Testis (tissue), 5 donors: ENCODE results near the gene CD44. TPM values are rescaled to one million over a fixed set of nuclear protein-coding genes. Genes with fewer than 3 reads are reported as not detected.
"Not testable (repeated sequence)": the region's sequence is repeated elsewhere in the genome, so short reads cannot be mapped to it uniquely, and the experiment has no call there.

Experiments used
- DNase-seq: peaks from one replicate; pipeline ENCODE4 v3.0.0-alpha.2; 2019
- H3K27ac ChIP-seq, 2 donors: fragments of 200-600 bp; sonication (generic); one replicate each; pipeline ENCODE4 v1.5.1; 2019
- H3K27me3 ChIP-seq: fragments of 200-600 bp; sonication (generic); one replicate; pipeline ENCODE4 v1.5.1; 2019
- H3K36me3 ChIP-seq: fragments of 200-600 bp; sonication (generic); one replicate; pipeline ENCODE4 v1.5.1; 2017; ENCODE audit warnings: low read depth; ENCODE audit errors: missing control alignments
- H3K4me1 ChIP-seq: fragments of 200-600 bp; sonication (generic); one replicate; pipeline ENCODE4 v1.5.1; 2019
- H3K4me3 ChIP-seq, 2 donors: fragments of 200-600 bp; sonication (generic); one replicate each; pipeline ENCODE4 v1.5.1; 2017 to 2019
- H3K9me3 ChIP-seq: fragments of 200-600 bp; sonication (generic); one replicate; pipeline ENCODE4 v1.5.1; 2017
- POLR2A ChIP-seq: fragments of 450-650 bp; IDR thresholded peaks from one replicate; pipeline ENCODE4 v1.6.1; 2017; ENCODE audit warnings: antibody characterized with exemption, mild to moderate bottlenecking, moderate library complexity
- WGBS, 2 donors: methylation state at CpG; one replicate each; pipeline ENCODE4 v1.1.5; 2018; 5-methylcytosine and 5-hydroxymethylcytosine counted together
- intact Hi-C: fragments of 100-400 bp; cut with DNase I; formaldehyde crosslinking; loops from one replicate; pipeline ENCODE4 v1.15.1; 2023; ENCODE audit warnings: low total_unique reads
- long read RNA-seq, 2 donors: transcript quantifications; one replicate each; lab custom pipeline, GENCODE V29; 2026
- polyA plus RNA-seq: library from polyadenylated mRNA; stranded (reverse); fragments of 350-450 nt; fragmentation: Illumina TruSeq; extraction: RNeasy Lipid Tissue Mini Kit (QIAGEN cat#74804); gene quantifications from one replicate; pipeline ENCODE4 v1.2.3, GENCODE V29; 2014; ENCODE audit warnings: low read depth, low replicate concordance; ENCODE audit not compliant: insufficient read depth
- total RNA-seq, 2 donors: library from RNA; depleted of rRNA; stranded (reverse); fragments of >200 nt; gene quantifications; one replicate each; pipeline ENCODE4 v1.2.3, GENCODE V29; 2016
- TF ChIP-seq, protein P1 (sequence below), 3 experiments: fragments of 450-650 bp in 2 of 3; fragments of 200-600 bp in 1 of 3; sonication (generic) in 1 of 3; IDR thresholded peaks; one replicate each; pipeline ENCODE4 v1.5.1; 2016 to 2019; ENCODE audit warnings: antibody characterized with exemption in 3 of 3, mild to moderate bottlenecking in 2 of 3, moderate library complexity in 1 of 3

The CD44 gene
- total RNA-seq (10 to 100 TPM in 1 of 2 donors, 1 to 10 TPM in 1; 4.0 to 13.4 TPM), polyA plus RNA-seq (44.5 TPM)
- long read RNA-seq, donor 1, full-length matches to known transcripts, result 4 of 4 reads
- long read RNA-seq, donor 1, partial matches to known transcripts, result 0 of 4 reads
- long read RNA-seq, donor 1, other reads (novel, unspliced or antisense), result 0 of 4 reads
- long read RNA-seq, donor 2, full-length matches to known transcripts, result 3 of 3 reads
- long read RNA-seq, donor 2, partial matches to known transcripts, result 0 of 3 reads
- long read RNA-seq, donor 2, other reads (novel, unspliced or antisense), result 0 of 3 reads

DNA sequence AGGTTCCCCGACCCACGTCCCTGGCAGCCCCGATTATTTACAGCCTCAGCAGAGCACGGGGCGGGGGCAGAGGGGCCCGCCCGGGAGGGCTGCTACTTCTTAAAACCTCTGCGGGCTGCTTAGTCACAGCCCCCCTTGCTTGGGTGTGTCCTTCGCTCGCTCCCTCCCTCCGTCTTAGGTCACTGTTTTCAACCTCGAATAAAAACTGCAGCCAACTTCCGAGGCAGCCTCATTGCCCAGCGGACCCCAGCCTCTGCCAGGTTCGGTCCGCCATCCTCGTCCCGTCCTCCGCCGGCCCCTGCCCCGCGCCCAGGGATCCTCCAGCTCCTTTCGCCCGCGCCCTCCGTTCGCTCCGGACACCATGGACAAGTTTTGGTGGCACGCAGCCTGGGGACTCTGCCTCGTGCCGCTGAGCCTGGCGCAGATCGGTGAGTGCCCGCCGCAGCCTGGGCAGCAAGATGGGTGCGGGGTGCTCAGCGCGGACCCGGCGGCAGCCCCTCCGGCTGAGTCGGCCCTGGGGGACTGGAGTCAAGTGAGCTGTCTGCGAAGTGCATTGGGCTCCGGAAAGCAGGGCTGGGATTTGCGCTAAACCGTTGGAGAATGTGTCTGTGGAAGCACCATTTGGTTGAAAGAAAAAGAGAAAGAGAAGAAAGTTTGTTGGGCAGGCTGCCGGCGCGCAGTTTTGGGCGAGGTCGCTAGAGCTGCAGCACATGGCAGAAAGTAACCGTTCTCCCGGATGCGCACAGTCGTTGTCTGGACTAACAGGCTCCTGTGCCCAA is at the start of gene CD44:
Gene CD44 (plus strand): TSS at position 229 of the 779 bp plus-strand sequence. CDS start 133 bp downstream, at position 362.
- Histone ChIP-seq H3K4me1 (no peaks in the 10 kb centered on the region), H3K36me3 (no peaks in the 10 kb centered on the region), H3K27ac (peak within 1 kb of the TSS in 1 of 2 donors; percentile 38), H3K9me3 (no peaks in the 10 kb centered on the region), H3K4me3 (peak within 1 kb of the TSS; percentile 54 to 57), H3K27me3 (no peaks in the 10 kb centered on the region)
- no peak for TF ChIP-seq POLR2A
- peak; percentile 46 for DNase-seq
- intact Hi-C loops, result no loop called here
- WGBS, 2 donors, result 1% methylated on average over 31 to 55 of the region's 55 CpGs

- Histone ChIP-seq H3K27ac (no peak overlapping the region), H3K36me3 (no peaks in the 10 kb centered on the region), H3K9me3 (no peaks in the 10 kb centered on the region), H3K27me3 (no peaks in the 10 kb centered on the region), H3K4me3 (no peak overlapping the region), H3K4me1 (no peaks in the 10 kb centered on the region)
- 100% methylated on average over 1 of the region's 1 CpG for WGBS, 2 donors
- TF ChIP-seq, protein P1, sequence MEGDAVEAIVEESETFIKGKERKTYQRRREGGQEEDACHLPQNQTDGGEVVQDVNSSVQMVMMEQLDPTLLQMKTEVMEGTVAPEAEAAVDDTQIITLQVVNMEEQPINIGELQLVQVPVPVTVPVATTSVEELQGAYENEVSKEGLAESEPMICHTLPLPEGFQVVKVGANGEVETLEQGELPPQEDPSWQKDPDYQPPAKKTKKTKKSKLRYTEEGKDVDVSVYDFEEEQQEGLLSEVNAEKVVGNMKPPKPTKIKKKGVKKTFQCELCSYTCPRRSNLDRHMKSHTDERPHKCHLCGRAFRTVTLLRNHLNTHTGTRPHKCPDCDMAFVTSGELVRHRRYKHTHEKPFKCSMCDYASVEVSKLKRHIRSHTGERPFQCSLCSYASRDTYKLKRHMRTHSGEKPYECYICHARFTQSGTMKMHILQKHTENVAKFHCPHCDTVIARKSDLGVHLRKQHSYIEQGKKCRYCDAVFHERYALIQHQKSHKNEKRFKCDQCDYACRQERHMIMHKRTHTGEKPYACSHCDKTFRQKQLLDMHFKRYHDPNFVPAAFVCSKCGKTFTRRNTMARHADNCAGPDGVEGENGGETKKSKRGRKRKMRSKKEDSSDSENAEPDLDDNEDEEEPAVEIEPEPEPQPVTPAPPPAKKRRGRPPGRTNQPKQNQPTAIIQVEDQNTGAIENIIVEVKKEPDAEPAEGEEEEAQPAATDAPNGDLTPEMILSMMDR (IDR thresholded peaks at IDR 0.05), result no peak
- no peak for TF ChIP-seq POLR2A
- intact Hi-C loops, result no loop called here
- DNase-seq, result no peak
Measured at GRCh38 chr11:35089666-35090065, 49.3 kb upstream of the CD44 start.

- no peaks in the 10 kb centered on the region for H3K36me3 ChIP-seq
- 89 to 90% methylated on average over 4 of the region's 4 CpGs for WGBS, 2 donors
- intact Hi-C loops, result no loop called here
- no peak for TF ChIP-seq POLR2A
- TF ChIP-seq, protein P1 (IDR thresholded peaks at IDR 0.05), result no peak
- no peaks in the 10 kb centered on the region for H3K4me1 ChIP-seq
- H3K27me3 ChIP-seq, result no peaks in the 10 kb centered on the region
- H3K4me3 ChIP-seq, result no peak overlapping the region
- DNase-seq, result no peak
- no peaks in the 10 kb centered on the region for H3K9me3 ChIP-seq
- H3K27ac ChIP-seq, result no peak overlapping the region
Measured at GRCh38 chr11:35090125-35090524, 48.8 kb upstream of the CD44 start.

DNA sequence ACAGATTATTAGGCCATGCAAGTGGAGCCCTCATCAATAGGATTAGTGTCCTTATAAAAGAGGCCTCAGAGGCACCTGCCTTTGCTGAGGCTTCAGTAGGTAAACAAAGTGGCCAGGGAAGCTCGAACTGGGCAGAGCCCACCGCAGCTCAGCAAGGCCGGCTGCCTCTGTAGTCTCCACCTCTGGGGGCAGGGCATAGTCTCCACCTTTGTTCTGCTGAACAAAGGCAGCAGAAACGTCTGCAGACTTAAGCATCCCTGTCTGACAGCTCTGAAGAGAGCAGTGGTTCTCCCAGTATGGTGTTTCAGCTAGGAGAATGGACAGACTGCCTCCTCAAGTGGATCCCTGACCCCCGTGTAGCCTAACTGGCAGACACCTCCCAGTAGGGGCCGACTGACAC is 48.0 kb upstream of the CD44 start:
- 80 to 88% methylated on average over 5 to 6 of the region's 6 CpGs for WGBS, 2 donors
- H3K36me3 ChIP-seq, H3K27ac ChIP-seq, H3K4me1 ChIP-seq, DNase-seq, H3K9me3 ChIP-seq, H3K4me3 ChIP-seq, H3K27me3 ChIP-seq, intact Hi-C loops: not testable (repeated sequence)

DNA sequence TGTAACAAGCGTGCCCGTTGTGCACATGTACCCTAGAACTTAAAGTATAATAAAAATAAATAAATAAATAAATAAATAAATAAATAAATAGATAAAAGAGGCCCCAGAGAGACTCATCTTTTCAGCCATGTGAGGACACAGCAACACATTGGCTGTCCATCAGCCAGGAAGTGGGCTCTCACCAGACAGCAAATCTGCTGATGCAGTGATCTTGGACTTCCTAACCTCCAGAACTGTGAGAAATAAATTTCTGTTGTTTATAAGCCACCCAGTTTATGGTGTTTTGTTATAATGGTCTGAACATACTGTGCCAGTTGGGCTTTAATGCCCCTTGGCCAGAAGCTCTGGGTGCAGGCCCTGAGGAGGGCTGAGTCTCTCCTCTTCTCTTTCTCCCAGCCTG is 42.2 kb upstream of the CD44 start:
- Histone ChIP-seq H3K36me3 (no peaks in the 10 kb centered on the region), H3K4me3 (no peak overlapping the region), H3K9me3 (no peaks in the 10 kb centered on the region), H3K4me1 (no peaks in the 10 kb centered on the region), H3K27me3 (no peaks in the 10 kb centered on the region), H3K27ac (no peak overlapping the region)
- 76 to 99% methylated on average over 2 of the region's 2 CpGs for WGBS, 2 donors
- intact Hi-C loops, result no loop called here
- no peak for DNase-seq
- TF ChIP-seq, protein P1 (IDR thresholded peaks at IDR 0.05), result no peak
- no peak for TF ChIP-seq POLR2A
